Measurements from ENCODE around the gene GPHA2.
A peak's percentile ranks its signal among the peaks of the same experiment; 100 is the strongest.
"Not testable (repeated sequence)": the region's sequence is repeated elsewhere in the genome, so short reads cannot be mapped to it uniquely, and the experiment has no call there.

The GPHA2 gene, protein sequence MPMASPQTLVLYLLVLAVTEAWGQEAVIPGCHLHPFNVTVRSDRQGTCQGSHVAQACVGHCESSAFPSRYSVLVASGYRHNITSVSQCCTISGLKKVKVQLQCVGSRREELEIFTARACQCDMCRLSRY

DNA sequence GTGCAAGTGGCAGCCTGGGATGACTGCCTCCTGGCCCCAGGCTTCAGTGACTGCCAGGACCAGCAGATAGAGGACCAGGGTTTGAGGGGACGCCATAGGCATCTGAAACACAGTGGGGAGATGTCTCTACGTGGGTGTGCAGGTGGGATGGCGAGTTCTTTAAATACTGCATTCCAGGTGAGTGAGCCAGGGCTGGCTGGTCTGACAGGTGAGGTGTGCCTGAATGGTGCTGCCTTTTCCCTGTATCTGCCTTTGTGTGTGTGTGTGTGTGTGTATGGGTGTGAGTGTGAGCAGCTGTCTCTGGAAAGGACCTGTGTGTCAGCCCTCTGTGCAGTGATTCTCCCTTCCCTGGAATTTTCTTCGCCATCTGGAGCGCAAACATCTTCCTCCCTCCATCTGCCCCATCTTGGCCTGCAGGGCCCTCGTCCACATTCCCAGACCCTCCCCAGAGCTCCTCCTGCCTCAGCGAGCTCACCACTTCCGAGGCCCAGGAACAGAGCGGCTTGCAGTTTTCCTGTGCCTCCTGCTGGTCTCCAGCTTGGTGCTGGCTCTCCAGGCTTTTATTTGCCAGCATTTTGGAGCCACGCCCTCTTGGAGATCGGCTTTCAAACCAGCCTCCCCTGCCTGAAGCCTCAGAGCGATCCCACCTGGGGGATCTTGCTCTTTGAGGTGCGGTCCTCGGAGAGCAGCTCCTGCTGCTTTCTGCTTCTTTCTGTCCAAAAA lies at the start of gene GPHA2:
TSS of gene GPHA2 (minus strand) at position 535 of the 723 bp plus-strand sequence. CDS start at position 102, 433 bp downstream.
- no peak for DNase-seq (ENCODE audit: low spot score)

DNA sequence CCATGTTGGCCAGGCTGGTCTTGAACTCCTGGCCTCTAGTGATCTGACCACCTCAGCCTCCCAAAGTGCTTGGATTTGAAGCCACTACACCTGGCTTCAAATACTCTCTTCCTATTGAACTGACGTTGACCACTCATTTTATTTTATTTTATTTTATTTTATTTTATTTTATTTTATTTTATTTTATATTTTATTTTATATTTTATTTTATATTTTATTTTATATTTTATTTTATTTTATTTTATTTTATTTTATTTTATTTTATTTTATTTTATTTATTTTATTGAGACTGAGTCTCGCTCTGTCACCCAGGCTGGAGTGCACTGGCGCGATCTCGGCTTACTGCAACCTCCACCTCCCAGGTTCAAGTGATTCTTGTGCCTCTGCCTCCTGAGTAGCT lies 47.6 kb upstream of the GPHA2 start:
- not testable (repeated sequence) for DNase-seq (ENCODE audit: low spot score)

DNA sequence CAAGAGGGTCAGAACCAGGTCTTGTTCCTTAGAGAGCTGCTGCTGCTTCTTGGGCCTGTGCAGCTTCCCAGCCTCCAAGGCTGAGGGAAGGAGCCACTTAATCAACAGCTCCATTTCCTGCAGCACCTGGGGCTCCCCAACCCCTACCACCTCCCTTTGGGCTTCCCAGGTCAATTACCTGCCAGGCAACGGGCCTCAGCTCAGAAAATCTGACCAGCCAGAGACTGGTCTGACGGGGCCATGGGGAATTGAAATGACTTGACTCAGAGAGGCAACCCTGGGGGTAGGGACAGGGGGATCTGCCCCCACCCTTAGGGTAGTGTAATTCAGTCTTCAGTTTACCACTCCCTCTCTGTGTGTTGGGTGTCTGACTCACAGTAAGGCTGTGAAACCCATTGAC lies 41.0 kb upstream of the GPHA2 start:
- DNase-seq (ENCODE audit: low spot score), result no peak

DNA sequence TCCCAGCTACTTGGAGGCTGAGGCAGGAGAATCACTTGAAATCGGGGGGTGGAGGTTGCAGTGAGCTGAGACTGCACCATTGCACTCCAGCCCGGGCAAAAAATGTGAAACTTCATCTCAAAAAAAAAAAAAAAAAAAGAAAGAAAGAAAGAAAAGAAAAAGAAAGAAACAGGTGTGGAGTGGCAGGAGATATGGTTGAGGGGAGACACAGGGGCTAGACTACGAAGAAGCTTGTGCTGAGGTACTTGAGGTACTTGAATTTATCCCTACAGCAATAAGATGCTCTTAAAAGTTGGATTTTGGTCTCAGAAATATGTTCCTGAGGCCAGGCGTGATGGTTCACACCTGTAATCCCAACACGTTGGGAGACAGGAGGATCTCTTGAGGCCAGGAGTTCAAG lies 38.4 kb upstream of the GPHA2 start:
- DNase-seq (ENCODE audit: low spot score), result no peak

DNA sequence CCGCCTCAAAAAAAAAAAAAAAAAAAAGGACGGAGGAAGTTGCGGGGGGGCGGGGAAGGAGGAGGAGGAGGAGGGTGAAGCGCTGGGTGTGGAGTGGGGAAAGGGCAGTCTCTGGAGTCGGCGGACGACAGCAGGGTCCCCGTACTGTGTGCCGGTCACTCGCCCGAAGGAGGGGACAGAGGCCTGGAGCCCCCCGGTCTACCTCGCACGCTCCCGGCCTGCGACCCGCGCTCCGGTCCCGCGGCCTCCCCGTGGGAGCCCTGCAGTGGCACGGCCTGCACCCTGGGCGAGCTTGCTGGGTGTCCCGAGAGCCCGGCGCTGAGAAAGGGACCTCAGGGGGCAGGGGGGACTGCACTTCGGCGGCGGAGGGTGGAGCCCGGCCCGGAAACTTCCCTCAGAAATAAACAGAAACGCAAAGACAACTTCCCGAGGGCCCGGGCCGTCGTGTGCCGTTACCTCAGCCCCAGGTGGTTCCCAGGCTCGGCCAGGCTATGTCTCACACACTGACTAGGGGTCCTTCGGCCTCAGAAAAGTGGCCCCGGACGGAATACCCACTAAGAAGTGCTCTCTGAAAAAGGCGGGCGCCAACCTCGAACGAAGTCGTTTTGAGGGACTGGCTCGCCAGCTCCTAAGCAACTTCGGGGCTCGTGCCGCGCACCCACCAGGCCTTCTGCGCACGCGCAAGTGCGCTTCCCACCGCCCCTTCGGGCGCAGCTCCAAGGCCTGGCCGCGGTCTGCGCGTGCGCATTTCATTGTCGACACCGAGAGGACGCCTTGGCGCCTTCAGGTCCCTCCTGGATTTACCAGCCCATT lies 35.9 kb upstream of the GPHA2 start, which contains the start of gene MAJIN:
TSS of gene MAJIN (minus strand) at position 688 of the 813 bp plus-strand sequence. CDS start 12,703 bp downstream, outside the sequence.
- DNase-seq (ENCODE audit: low spot score), result peak; percentile 89

DNA sequence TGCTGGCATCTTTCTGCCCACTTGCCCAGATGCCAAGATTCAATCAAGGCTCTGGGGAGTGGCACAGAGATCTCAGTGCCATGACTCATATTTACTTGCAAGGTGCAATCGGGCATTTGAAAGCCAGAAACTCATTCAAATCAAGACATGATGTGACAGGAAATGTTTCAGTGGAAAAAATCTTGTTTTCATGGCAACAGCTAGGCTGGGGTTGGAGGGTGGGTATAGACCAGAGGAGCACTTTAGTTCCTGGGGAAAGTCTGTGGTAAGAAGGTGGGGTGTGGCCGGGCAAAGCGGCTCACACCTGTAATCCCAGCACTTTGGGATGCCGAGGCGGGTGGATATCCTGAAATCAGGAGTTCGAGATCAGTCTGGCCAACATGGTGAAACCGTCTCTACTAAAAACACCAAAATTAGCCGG lies 35.0 kb upstream of the GPHA2 start:
- peak; percentile 90 for DNase-seq (ENCODE audit: low spot score)

DNA sequence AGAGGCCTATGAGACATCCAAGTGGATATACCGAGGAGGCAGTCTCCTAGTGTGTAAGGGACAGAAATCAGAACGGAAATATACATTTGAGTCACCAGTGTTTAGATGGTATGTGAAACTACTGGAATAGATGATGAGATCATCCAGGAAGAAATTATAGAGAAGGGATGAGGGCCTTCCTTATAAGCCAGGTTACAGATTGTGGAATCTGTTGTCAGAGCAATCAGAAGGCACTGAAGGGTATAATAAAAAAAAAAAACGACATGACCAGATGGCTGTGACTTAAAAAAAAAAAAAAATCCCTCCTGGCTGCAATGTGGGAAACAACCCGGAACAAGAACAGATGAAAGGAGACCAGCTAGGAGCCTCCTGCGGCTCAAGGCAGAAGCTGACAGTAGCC lies 33.5 kb upstream of the GPHA2 start:
- peak; percentile 90 for DNase-seq (ENCODE audit: low spot score)

DNA sequence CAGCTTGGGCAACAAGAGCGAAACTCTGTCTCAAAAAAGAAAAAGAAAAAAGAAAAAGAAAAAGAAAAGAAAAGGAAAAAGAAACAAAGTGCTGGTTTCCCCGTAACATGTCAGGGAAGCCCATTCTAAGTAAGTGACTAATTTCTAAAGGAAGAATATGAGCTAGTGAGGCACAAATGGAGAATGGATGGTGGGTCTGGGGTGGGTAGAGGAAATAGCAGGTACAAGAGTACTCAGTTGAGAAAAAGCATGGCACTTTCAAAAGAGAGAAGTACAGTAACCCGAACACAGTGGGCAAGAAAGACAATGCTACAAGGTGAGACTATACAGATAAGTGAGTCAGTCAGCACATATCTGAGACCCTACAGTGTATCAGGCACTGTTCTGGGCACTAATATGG lies 31.7 kb upstream of the GPHA2 start:
- DNase-seq (ENCODE audit: low spot score), result no peak

DNA sequence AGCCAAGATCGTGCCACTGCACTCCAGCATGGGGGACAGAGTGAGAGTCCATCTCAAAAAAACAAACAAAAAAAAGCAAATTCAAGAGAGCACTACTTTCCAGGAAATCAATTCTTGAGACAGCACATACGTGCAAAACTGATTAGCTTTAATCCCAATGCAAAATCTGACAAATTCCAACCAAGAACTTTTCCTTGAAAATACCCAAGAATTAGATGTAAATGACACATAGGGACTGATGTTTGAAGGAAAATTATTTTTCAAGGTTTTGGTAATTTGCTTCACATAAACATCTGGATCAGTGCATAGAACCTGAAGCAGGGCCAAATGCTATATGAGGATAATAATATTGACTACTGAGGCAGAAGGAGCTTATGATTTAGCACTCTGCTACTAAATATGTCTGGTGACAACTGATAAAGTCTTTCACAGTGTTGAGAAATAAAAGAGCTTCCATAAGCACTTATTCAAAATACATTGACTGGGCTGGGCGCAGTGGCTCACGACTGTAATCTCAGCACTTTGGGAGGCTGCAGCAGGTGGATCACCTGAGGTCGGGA lies 27.5 kb upstream of the GPHA2 start:
- no peak for DNase-seq (ENCODE audit: low spot score)

DNA sequence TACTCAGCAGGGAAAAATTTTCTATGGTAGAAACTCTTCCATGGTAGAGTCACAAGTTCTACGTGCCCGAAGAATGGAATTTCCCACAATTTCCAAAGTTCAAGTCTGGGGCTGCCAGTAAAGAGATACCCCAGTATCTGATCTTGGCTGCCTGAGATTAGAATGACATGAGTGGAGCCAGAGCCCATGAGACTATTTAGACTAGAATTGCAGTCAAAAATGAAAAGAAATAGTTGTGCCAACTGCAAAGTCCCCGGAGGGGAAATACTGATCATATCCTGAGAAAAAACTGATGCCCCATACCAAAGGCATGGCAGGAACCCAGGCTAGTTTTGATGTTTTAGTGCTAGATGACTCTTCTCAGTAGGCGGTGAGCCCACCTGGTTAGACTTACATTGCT lies 25.0 kb upstream of the GPHA2 start:
- DNase-seq (ENCODE audit: low spot score), result no peak

DNA sequence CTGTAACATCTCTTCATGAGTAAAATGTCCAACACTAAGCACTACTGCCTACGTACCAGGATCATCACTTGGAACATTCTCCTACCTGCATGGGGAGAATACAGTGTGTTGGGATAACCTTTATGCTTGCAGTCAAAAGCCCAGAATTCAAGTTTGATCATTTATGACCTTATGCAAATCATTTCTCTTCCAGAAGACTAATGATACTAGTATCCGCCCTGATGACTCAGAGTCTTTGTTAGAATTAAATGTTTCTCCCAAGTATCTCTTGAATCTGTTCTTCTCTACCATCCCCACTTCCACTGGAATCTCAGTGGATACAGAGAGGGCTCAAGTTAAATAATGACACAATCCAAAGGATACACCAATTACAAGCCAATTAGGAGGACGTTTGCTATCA lies 23.8 kb upstream of the GPHA2 start:
- DNase-seq (ENCODE audit: low spot score), result no peak

DNA sequence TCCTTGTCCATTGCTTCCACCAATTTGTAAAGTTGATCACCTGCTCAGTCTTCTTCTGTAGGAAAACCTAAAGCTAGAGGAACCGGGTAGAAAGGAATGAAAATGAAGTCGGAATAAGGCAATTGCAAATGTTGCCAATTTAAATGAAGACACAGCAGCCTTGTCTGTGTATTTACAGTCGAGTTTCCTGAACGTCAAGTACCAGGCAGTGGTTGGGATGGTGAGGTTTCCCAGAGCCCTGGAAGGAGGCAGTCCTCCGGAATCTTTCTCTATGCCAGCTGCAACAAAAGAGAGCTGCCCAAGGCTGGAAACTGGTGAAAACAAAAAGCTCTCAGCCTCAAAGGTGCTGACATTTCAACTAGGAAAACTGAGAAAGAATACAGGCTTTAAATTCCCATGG lies 18.5 kb upstream of the GPHA2 start:
- DNase-seq (ENCODE audit: low spot score), result no peak

DNA sequence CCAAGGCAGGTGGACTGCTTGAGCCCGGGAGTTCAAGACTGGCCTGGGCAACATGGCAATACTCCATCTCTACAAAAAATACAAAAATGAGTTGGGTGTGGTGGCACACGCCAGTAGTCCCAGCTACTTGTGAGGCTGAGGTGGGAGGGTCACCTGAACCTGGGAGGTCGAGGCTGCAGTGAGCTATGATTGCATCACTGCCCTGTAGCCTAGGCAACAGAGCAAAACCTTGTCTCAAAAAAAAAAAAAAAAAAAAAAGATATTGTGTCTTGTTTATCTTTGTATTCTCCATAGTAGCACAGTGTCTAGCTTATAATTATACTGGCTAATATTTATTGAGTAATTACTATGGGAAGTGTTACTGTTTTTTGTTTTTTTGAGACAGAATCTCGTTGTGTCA lies 15.8 kb upstream of the GPHA2 start:
- no peak for DNase-seq (ENCODE audit: low spot score)

DNA sequence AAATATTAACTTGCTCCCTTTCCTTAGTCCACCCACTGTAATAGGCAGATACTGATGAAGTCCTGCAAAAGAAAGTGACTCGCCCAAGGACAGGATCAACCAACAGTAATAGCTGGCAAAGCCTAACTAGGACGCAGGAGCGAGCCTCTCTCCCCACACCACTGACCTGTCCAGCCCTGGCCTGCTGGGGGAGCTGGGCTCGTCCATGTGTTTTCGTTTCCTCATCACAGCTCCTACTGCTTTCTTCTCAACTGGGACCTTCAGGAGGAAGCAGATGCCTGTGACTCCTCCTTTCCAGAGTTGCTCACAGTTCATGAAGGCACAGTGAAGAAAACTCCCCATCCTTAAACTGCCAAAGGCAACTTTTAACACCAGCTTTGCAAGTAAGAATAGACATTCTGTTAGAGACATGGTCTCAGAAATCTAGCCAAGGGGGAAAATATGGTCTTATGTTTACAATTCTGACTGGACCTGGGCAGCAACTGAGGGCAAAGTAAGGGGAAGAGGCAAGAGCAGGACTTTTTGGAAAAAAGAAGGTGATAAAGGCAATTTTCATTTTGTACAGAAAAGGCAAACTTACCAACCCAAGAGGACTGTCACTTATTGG lies 11.6 kb upstream of the GPHA2 start:
- DNase-seq (ENCODE audit: low spot score), result peak; percentile 20

DNA sequence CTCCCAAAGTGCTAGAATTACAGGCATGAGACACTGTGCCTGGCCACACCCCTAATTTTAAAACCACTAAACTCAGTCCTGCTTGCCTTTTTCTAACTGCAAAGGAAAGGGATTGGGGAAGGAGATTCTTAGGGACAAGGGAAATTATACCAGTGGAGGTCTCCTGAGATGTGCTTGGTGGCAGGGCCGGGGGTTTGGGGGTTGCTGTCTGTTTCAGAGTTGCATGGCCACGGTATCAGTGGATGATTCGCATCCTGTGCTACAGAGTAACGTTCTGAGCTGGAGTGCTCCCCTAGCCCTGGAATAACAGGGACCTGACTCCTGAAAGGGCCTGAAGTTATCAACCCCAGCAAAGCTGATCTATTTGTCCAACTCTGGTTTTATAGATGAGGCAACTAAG lies 846 bp upstream of the GPHA2 start:
- no peak for DNase-seq (ENCODE audit: low spot score)

DNA sequence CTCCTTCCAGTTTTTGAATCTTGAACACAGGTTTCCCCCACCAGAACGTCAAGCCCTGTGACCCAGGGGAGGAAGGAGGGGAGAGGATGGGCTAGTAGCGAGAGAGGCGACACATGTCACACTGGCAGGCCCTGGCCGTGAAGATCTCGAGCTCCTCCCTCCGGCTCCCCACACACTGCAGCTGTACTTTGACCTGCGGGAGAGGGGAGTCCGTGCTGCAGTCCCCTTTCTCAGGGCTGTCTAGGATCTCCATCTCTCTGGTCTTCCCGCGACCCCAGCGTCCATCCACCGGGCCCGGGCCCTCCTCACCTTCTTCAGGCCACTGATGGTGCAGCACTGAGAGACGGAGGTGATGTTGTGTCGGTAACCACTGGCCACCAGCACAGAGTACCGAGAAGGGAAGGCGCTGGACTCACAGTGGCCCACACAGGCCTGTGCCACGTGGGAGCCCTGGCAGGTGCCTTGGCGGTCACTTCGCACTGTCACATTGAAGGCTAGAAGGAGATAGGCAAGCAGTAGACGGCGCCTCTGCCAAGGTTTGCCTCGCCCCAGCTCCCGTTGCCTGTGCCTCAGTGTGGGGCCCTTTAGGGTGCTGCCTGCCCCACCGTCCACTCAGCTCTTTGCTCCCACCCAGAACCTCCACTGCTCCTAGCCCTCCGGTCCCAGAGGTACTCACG lies 873 bp downstream of the GPHA2 start:
- DNase-seq (ENCODE audit: low spot score), result no peak

DNA sequence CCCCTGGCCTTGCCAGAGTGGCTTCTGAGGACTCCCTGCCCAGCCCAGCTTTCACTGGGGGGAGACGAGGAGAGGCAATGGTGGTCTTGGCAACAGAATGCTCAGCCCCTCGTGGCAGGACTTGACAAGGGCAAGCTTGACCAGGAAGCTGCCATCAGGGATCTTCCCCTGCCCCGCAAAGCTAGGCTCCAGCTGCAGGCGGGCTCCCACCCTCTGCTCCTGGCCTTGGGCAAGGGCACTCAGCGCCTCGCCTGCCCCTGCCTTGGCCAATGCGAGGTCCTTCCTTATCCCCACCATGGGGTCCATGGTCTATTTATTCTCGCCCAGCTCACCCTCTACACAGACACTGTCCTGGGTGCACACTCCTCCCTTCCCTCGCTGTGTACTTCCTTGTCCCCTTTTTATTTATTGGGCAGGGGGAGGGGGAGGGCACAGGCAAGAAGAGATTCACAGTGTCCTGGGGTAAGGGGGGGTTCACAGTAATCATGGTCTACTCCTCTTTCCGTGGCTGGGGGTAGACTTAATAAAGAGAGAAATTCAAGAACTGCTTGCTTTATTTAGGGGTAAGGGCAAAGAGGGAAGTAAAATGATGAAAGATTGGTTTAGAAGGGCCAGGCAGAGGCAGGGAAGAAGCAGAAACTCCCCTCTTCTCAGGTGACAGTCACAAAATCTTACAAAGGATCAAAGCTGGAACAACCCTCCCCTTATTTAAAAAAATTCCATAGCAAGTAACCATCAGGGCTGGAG lies 1.6 kb downstream of the GPHA2 start:
- DNase-seq (ENCODE audit: low spot score), result no peak

DNA sequence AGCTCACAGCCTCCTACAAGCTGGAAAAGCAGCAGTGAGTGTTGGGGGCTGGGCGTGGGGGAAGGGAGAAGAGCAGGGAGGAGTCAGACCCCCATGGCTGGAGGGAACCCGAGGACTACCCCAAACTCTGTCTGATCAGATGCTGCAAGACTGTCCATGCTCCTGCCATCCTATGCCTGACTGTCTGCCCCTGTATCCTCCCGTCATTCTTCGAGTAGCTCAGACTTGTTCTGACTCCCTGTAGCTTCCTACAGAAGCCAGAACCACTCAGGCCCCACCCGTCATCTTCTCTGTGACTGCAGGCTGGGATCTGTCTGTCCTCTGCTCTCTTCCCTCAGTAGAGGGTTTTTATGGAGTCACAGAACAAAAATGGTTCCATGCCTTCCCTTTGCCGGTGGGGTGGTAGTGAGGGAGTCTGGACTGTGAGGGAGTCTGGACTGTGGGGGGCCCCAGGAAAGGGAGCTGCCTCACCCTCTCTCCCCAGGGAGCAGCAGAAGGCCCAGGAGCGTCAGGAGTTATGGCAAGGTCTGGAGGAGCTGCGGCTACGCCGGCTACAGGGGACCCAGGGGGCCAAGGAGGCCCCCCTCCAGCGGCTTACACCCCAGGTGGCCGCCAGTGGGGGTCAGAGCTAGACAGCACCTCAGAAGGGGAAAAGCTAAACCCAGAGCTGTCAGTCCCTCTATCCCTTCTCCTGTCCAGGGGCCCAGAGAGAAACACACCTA lies 2.3 kb downstream of the GPHA2 start:
- DNase-seq (ENCODE audit: low spot score), result no peak

DNA sequence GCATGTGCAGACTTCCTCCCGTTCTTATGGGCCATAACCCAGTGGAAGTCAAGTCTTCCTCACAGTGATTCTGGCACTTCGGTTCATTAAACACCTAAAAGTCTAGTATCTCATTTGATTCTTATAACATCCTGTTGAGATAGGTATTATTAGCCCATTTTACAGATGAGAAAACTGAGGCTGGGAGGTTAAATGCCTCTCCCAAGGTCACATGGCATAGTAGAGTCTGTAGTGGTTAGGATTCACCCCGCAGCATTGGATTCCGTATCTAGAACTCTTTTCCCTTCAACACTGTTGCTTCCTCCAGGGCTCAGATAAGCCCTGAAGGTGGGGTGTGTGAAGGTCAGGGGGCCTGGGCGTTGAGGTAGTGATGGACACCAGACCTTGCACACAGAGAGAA lies 3.4 kb downstream of the GPHA2 start:
- no peak for DNase-seq (ENCODE audit: low spot score)

DNA sequence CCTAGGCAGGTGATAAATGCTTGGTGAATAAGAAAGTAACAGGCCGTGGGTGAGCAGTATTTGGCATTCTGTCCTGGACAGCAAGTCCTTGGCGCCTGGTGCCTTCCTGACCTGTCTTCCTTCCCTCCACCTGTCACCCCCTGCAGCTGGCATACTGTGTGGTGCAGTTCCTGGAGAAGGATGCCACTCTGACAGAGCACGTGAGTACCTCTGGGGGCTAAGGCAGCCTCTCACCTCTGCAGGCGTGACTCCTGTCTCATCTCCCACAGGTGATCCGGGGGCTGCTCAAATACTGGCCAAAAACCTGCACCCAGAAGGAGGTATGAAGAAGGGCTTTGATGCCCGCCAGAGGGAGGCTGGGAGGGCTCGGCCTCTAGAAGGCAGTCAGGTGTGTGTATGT lies 4.4 kb downstream of the GPHA2 start:
- no peak for DNase-seq (ENCODE audit: low spot score)
